Suprapubic skin (tissue), 4 donors: ENCODE measurements around the gene ABCA13.

Experiments
- POLR2A ChIP-seq, 2 donors: fragments of 450-650 bp; IDR thresholded peaks; one replicate each; pipeline ENCODE4 v1.6.1; 2017; ENCODE audit warnings: antibody characterized with exemption in 2 of 2, mild to moderate bottlenecking in 2 of 2, moderate library complexity in 2 of 2
- POLR2AphosphoS5 ChIP-seq, 3 donors: sonication (generic); formaldehyde crosslinking; IDR thresholded peaks; one replicate each; pipeline ENCODE4 v1.6.1; 2017; ENCODE audit warnings: antibody characterized with exemption in 3 of 3
- TF ChIP-seq, protein P1 (sequence below), 2 donors: fragments of 200-600 bp in 1 of 2; fragments of 450-650 bp in 1 of 2; sonication (generic) in 1 of 2; IDR thresholded peaks; one replicate each; pipeline ENCODE4 v1.5.1; 2016 to 2019; ENCODE audit warnings: antibody characterized with exemption in 2 of 2, mild to moderate bottlenecking in 1 of 2, moderate library complexity in 1 of 2

DNA sequence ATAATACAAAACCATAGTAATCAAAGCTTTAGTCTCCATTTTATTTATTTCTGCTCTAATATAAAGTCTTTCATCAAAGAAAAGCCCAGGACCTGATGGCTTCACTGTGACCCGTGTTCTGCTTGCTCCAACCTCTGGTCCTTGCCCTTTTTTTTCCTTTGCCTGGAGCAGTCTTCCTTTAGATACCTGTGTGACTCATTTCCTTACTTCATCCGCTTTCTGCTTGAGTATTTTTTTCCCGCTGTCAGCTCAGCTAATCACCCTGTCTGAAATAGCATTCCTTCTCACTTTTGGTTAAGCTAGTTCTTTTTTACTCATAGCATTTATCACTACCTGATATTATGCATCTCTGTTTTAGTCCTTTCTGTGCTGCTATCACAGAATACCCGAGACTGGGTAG, 194.8 kb downstream of the ABCA13 start:
- no peak for TF ChIP-seq POLR2A (IDR thresholded peaks at IDR 0.05)
- TF ChIP-seq, protein P1, sequence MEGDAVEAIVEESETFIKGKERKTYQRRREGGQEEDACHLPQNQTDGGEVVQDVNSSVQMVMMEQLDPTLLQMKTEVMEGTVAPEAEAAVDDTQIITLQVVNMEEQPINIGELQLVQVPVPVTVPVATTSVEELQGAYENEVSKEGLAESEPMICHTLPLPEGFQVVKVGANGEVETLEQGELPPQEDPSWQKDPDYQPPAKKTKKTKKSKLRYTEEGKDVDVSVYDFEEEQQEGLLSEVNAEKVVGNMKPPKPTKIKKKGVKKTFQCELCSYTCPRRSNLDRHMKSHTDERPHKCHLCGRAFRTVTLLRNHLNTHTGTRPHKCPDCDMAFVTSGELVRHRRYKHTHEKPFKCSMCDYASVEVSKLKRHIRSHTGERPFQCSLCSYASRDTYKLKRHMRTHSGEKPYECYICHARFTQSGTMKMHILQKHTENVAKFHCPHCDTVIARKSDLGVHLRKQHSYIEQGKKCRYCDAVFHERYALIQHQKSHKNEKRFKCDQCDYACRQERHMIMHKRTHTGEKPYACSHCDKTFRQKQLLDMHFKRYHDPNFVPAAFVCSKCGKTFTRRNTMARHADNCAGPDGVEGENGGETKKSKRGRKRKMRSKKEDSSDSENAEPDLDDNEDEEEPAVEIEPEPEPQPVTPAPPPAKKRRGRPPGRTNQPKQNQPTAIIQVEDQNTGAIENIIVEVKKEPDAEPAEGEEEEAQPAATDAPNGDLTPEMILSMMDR (IDR thresholded peaks at IDR 0.05), result no peak
- TF ChIP-seq POLR2AphosphoS5 (IDR thresholded peaks at IDR 0.05), result no peak
